AG04449 (cell line): ENCODE results near the gene FRMPD2.
"Not testable (repeated sequence)": the region's sequence is repeated elsewhere in the genome, so short reads cannot be mapped to it uniquely, and the experiment has no call there.

ENCODE experiments used
- CTCF ChIA-PET: fragments of 350-600 bp; formaldehyde crosslinking; extraction: SDS; loops from one replicate; lab custom pipeline; 2021; ENCODE audit warnings: antibody characterized with exemption; lab: Yijun Ruan, JAX
- POLR2A ChIA-PET: fragments of 400-600, 350-600 bp; formaldehyde crosslinking; extraction: SDS; loops from one replicate; lab custom pipeline; 2020; ENCODE audit warnings: antibody characterized with exemption, inconsistent platforms; lab: Yijun Ruan, JAX
- DNase-seq: peaks from one replicate; pipeline ENCODE4 v3.0.0-alpha.2; 2010; ENCODE audit warnings: low read depth, low spot score
- H3K4me3 ChIP-seq: 2 replicates; pipeline ENCODE4 v1.5.1; 2011; ENCODE audit warnings: low read depth, mild to moderate bottlenecking, control low read depth, low read length

Gene FRMPD2

DNA sequence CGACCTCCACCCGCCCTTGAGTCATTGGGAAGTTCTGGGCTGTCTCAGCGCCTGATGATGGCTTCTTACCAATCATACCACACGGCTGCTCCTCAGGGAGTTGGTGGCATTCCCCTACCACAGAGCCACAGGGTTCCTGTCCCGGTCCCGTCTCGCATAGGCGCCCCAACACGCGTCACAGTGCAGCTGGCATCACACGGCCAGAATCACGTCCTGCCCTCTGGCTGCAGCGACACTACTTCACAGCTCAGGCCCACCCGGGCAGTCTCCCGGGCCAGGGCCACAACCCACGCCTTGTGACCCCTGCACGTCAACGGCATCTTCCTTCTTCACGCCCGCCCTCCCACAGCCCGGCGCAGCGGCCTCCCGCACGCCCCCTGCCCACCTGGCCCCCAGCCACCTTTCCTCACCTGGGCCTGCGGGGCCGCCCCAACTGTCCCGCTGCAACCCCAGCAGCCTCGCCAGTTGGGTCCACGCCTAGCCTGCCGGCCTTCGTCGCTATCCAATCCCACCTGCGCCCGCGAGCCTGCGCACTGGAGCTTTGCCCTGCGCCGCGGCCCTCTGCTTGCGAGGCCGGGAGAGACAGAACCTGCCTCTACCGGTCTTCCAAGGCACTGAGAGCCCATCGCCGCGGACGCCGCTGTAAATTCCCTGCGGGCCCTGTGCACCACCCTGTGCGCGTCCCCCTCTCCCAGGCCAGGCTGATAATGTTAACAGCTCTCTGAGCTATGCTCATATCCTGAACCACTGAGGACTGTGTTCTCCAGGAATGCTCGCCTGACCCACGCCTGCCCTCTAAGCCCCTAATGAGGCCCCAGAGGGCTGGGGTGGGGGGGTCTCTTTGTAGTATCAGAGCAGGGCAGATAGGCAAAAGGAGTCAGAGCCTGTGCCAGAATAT is 134.3 kb downstream of the FRMPD2 start:
- CTCF ChIA-PET, DNase-seq, POLR2A ChIA-PET, H3K4me3 ChIP-seq: not testable (repeated sequence)

DNA sequence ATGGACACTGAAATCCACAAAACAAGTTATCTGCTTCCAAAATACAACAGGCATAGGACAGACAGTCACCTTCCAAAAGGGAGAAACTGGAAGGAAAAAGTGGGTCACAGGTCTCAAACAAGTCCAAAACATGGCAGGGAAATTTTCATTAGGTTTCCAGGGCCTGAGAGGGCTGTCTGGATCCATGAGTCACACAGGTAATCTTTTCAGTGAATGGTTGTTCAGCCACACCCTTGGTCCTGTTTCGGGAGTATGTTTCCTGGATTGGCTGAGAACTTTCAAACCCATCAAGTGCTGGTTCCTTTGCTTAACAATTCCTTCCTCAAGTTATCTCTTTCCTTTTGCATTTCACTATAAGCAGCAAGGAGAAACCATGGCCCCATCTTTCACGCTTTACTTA is 145.5 kb downstream of the FRMPD2 start:
- H3K4me3 ChIP-seq, POLR2A ChIA-PET, CTCF ChIA-PET, DNase-seq: not testable (repeated sequence)

DNA sequence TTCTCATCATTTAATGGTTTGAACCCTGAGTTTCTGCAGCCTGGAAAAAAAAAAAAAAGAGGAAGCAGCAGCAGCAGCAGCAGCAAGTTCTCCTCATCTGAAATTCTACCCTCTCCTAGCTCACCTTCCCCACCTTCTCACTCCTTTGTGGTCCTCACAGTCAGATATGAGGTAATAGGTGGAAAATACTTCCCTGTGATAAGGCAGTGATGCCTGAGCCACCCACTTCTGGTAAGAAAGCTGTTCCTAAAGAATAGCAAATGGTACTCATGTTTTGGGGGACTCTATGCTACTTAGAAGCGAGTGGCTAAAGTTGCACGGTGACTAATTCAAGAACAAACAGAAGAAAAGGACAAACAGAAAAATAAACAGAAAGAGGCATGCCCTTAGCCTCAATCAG is 148.2 kb downstream of the FRMPD2 start:
- H3K4me3 ChIP-seq, DNase-seq, CTCF ChIA-PET, POLR2A ChIA-PET: not testable (repeated sequence)

DNA sequence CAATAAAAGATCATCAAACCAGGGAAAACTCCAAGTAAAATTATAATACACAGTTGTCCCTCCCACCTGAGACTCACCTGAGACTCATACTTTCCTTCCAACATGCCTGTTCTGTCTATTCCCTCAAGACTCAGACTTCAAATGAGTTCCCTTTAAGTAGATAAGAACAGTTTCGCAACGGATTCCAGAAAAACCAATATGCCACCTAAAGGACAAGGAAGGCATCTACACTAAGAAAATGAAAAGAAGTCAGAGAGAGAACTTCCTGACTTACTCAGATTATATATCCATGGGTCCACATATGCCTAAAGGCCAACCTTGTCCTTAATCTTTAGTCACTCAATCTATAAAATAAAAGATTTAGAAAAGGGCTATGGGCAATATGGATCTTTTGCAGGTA is 148.9 kb downstream of the FRMPD2 start:
- POLR2A ChIA-PET, CTCF ChIA-PET, H3K4me3 ChIP-seq, DNase-seq: not testable (repeated sequence)

DNA sequence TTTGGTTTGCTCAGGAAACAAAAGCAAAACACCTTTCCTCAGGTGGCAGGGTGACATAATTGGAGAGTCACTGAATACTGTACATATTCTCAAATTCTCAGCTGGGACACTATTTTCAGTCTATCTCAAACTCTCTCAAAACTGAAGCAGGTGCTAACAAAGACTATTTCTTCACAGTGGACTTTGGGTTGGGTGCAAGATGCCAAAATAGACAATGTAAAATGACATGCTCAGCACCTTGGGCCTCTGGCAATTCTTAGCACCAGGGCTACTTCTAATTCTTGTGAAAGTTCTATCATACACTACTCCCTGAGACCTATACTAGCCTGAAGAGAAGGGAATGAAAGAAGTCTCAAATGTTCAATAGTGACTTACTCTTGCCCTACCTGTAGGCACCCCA is 151.9 kb downstream of the FRMPD2 start:
- CTCF ChIA-PET, DNase-seq, POLR2A ChIA-PET, H3K4me3 ChIP-seq: not testable (repeated sequence)

DNA sequence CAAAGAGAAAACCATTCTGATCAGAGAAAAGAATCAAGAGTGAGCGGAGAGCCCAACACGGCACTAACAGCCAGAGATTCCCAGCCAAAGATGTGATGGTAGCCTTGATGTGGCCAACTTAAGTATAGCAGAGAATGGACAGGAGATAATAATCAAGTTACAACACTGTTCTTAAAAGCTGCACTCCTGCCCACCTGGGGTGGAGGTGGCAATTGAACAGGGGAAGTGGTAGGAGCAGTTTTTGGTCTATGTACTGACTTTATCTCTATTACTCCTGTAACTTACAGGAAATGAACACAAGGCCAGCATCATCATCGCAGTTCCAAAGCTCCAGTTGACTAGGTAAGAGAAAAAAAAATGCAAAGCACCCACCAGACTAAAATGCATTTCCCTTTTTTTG is 164.2 kb downstream of the FRMPD2 start:
- CTCF ChIA-PET, H3K4me3 ChIP-seq, POLR2A ChIA-PET, DNase-seq: not testable (repeated sequence)
